ENCODE results near the gene OTOF. TPM values are rescaled to one million over a fixed set of nuclear protein-coding genes. Genes with fewer than 3 reads are reported as not detected.

The OTOF gene
- polyA plus RNA-seq, 1 of the 3 experiments (the other 2 are of a cell fraction), result not detected

- POLR2A ChIA-PET, result no interaction called here
- 61% methylated on average over 9 of the region's 9 CpGs for WGBS (ENCODE audit: low lambda C conversion rate)
Measured at GRCh38 chr2:26513261-26513660, 35.3 kb upstream of the OTOF start.

GRCh38 chr2:26511466-26511865 lies 33.5 kb upstream of the OTOF start:
- H3K9me2 ChIP-seq, result no peaks in the 10 kb centered on the region
- no peak overlapping the region for H3K9ac ChIP-seq
- no peak for TF ChIP-seq FOXM1 (IDR thresholded peaks at IDR 0.05; ENCODE audit: low read depth)
- TF ChIP-seq RCOR1 (IDR thresholded peaks at IDR 0.05; ENCODE audit: low read length), result no peak
- TF ChIP-seq ZBTB33 (IDR thresholded peaks at IDR 0.05; ENCODE audit: borderline replicate concordance, low read depth), result no peak
- no peak for TF ChIP-seq USF2 (IDR thresholded peaks at IDR 0.05; ENCODE audit: borderline replicate concordance, low read depth, low read length)
- TF ChIP-seq RAD21 (IDR thresholded peaks at IDR 0.05; ENCODE audit: low read length), result no peak
- no peak for TF ChIP-seq GABPA (IDR thresholded peaks at IDR 0.05; ENCODE audit: low read depth)
- no peak for TF ChIP-seq YY1 (IDR thresholded peaks at IDR 0.05; ENCODE audit: low read depth)
- no peak for TF ChIP-seq TEAD4 (IDR thresholded peaks at IDR 0.05; ENCODE audit: borderline replicate concordance, insufficient read depth)
- no peak for TF ChIP-seq JUND (IDR thresholded peaks at IDR 0.05)
- TF ChIP-seq FOXJ3 (CRISPR knock-in tag; IDR thresholded peaks at IDR 0.05), result no peak
- no peak for TF ChIP-seq RFX5 (IDR thresholded peaks at IDR 0.05; ENCODE audit: low read length)
- no peak for TF ChIP-seq NRF1 (IDR thresholded peaks at IDR 0.05; ENCODE audit: low read depth, low read length)
- TF ChIP-seq GATA2 (CRISPR knock-in tag; IDR thresholded peaks at IDR 0.05), result no peak
- TF ChIP-seq REST (IDR thresholded peaks at IDR 0.05; ENCODE audit: low read depth, low read length), result no peak
- 80% methylated on average over 6 of the region's 7 CpGs for WGBS (ENCODE audit: low lambda C conversion rate)
- no peak overlapping the region for H3K27ac ChIP-seq (ENCODE audit: low read depth in 2 of 2, low read length in 1 of 2)
- peaks cover 26% of the 10 kb centered on the region; the same call in 1 of the 2 replicates for H3K27me3 ChIP-seq (ENCODE audit: insufficient read depth)
- POLR2A ChIA-PET, result no interaction called here
- H2AFZ ChIP-seq (ENCODE audit: low read depth), result no peak overlapping the region
- no peak overlapping the region for H3K4me3 ChIP-seq (ENCODE audit: low read depth in 2 of 2, low read length in 1 of 2)
- H3K36me3 ChIP-seq (replicated peaks in 1 of 2; ENCODE audit: control insufficient read depth in 1 of 2, insufficient read depth in 2 of 2, low read length in 1 of 2), result no peaks in the 10 kb centered on the region
- no peak for DNase-seq
- no peaks in the 10 kb centered on the region for H3K4me1 ChIP-seq (ENCODE audit: control insufficient read depth in 1 of 2, insufficient read depth in 2 of 2, low read depth in 1 of 2, low read length in 1 of 2)
- H4K20me1 ChIP-seq (ENCODE audit: insufficient read depth), result no peaks in the 10 kb centered on the region
- no peaks in the 10 kb centered on the region for H3K79me2 ChIP-seq (ENCODE audit: insufficient read depth)
- H3F3A ChIP-seq (replicated peaks; ENCODE audit: insufficient read depth), result no peaks in the 10 kb centered on the region
- no peaks in the 10 kb centered on the region for H3K9me3 ChIP-seq
- H3K4me2 ChIP-seq, result no peak overlapping the region
- CTCF ChIA-PET, result interaction anchor here (0.6 to 2.4 kb wide), 4 partner anchors 10 to 454 kb away, joined by 3 to 10 read pairs (median 4); no protein-coding TSS in a partner anchor

More at GRCh38 chr2:26513261-26513660, 35.3 kb upstream of the OTOF start:
- peaks cover 20% of the 10 kb centered on the region for H3K27me3 ChIP-seq (ENCODE audit: insufficient read depth)
- no peaks in the 10 kb centered on the region for H4K20me1 ChIP-seq (ENCODE audit: insufficient read depth)
- no peak overlapping the region for H2AFZ ChIP-seq (ENCODE audit: low read depth)
- no peaks in the 10 kb centered on the region for H3K9me2 ChIP-seq
- H3K4me3 ChIP-seq (ENCODE audit: low read depth in 2 of 2, low read length in 1 of 2), result no peak overlapping the region
- no peak overlapping the region for H3K27ac ChIP-seq (ENCODE audit: low read depth in 2 of 2, low read length in 1 of 2)
- no peaks in the 10 kb centered on the region for H3K36me3 ChIP-seq (replicated peaks in 1 of 2; ENCODE audit: control insufficient read depth in 1 of 2, insufficient read depth in 2 of 2, low read length in 1 of 2)
- H3K9me3 ChIP-seq, result no peaks in the 10 kb centered on the region
- no peaks in the 10 kb centered on the region for H3K79me2 ChIP-seq (ENCODE audit: insufficient read depth)
- TF ChIP-seq RXRA (IDR thresholded peaks at IDR 0.05; ENCODE audit: borderline replicate concordance, low read depth) (no peak), SMC3 (IDR thresholded peaks at IDR 0.05; ENCODE audit: low read depth, low read length) (no peak), NFIC (IDR thresholded peaks at IDR 0.05; ENCODE audit: borderline replicate concordance) (no peak), FOSL2 (IDR thresholded peaks at IDR 0.05; ENCODE audit: borderline replicate concordance, low read depth) (no peak), FOXJ3 (CRISPR knock-in tag; IDR thresholded peaks at IDR 0.05) (no peak), GABPA (IDR thresholded peaks at IDR 0.05; ENCODE audit: low read depth) (no peak), ELF1 (IDR thresholded peaks at IDR 0.05) (no peak), MXI1 (IDR thresholded peaks at IDR 0.05; ENCODE audit: low read depth, low read length) (no peak), TCF12 (IDR thresholded peaks at IDR 0.05) (no peak)
- H3K4me2 ChIP-seq, result no peak overlapping the region
- CTCF ChIA-PET, result interaction anchor here (0.9 kb wide), 1 partner anchor 29 kb away, joined by 3 read pairs; no protein-coding TSS in a partner anchor
- no peak overlapping the region for H3K9ac ChIP-seq
- no peaks in the 10 kb centered on the region for H3K4me1 ChIP-seq (ENCODE audit: control insufficient read depth in 1 of 2, insufficient read depth in 2 of 2, low read depth in 1 of 2, low read length in 1 of 2)
- no peak for DNase-seq
- no peaks in the 10 kb centered on the region for H3F3A ChIP-seq (replicated peaks; ENCODE audit: insufficient read depth)

All from SK-N-SH (cell line).